ENCODE measurements around the gene MYH6. TPM values are rescaled to one million over a fixed set of nuclear protein-coding genes. Genes with fewer than 3 reads are reported as not detected.
A peak's percentile ranks its signal among the peaks of the same experiment; 100 is the strongest.

The MYH6 gene
- total RNA-seq, 1 experiment from 2014 or later: 0.09 TPM

GRCh38 chr14:23365036-23365731 lies 42.9 kb downstream of the MYH6 start, which contains the start of gene EFS (continued):
- TF ChIP-seq ZNF263 (CRISPR knock-in tag; IDR thresholded peaks at IDR 0.05; ENCODE audit: low read depth): no peak
- TF ChIP-seq HMGXB4 (CRISPR knock-in tag; IDR thresholded peaks at IDR 0.05): no peak
- TF ChIP-seq, protein P1, sequence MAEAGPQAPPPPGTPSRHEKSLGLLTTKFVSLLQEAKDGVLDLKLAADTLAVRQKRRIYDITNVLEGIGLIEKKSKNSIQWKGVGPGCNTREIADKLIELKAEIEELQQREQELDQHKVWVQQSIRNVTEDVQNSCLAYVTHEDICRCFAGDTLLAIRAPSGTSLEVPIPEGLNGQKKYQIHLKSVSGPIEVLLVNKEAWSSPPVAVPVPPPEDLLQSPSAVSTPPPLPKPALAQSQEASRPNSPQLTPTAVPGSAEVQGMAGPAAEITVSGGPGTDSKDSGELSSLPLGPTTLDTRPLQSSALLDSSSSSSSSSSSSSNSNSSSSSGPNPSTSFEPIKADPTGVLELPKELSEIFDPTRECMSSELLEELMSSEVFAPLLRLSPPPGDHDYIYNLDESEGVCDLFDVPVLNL (CRISPR knock-in tag; IDR thresholded peaks at IDR 0.05; ENCODE audit: borderline replicate concordance, low read depth): 0 out of 2 replicates have a peak, but pooled peaks have one; percentile 40
- TF ChIP-seq, protein P2, sequence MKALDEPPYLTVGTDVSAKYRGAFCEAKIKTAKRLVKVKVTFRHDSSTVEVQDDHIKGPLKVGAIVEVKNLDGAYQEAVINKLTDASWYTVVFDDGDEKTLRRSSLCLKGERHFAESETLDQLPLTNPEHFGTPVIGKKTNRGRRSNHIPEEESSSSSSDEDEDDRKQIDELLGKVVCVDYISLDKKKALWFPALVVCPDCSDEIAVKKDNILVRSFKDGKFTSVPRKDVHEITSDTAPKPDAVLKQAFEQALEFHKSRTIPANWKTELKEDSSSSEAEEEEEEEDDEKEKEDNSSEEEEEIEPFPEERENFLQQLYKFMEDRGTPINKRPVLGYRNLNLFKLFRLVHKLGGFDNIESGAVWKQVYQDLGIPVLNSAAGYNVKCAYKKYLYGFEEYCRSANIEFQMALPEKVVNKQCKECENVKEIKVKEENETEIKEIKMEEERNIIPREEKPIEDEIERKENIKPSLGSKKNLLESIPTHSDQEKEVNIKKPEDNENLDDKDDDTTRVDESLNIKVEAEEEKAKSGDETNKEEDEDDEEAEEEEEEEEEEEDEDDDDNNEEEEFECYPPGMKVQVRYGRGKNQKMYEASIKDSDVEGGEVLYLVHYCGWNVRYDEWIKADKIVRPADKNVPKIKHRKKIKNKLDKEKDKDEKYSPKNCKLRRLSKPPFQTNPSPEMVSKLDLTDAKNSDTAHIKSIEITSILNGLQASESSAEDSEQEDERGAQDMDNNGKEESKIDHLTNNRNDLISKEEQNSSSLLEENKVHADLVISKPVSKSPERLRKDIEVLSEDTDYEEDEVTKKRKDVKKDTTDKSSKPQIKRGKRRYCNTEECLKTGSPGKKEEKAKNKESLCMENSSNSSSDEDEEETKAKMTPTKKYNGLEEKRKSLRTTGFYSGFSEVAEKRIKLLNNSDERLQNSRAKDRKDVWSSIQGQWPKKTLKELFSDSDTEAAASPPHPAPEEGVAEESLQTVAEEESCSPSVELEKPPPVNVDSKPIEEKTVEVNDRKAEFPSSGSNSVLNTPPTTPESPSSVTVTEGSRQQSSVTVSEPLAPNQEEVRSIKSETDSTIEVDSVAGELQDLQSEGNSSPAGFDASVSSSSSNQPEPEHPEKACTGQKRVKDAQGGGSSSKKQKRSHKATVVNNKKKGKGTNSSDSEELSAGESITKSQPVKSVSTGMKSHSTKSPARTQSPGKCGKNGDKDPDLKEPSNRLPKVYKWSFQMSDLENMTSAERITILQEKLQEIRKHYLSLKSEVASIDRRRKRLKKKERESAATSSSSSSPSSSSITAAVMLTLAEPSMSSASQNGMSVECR (CRISPR knock-in tag; IDR thresholded peaks at IDR 0.05; ENCODE audit: borderline replicate concordance): 0 out of 2 replicates have a peak, but pooled peaks have one; percentile 15
- no peak for TF ChIP-seq ZNF671 (CRISPR knock-in tag; IDR thresholded peaks at IDR 0.05)
- TF ChIP-seq ZBTB21 (CRISPR knock-in tag; IDR thresholded peaks at IDR 0.05; ENCODE audit: borderline replicate concordance): no peak
- peak; percentile 29; the same call in 1 of the 2 replicates for TF ChIP-seq SP1 (CRISPR knock-in tag; conservative IDR thresholded peaks at IDR 0.05)
- TF ChIP-seq TCF7 (CRISPR knock-in tag; IDR thresholded peaks at IDR 0.05; ENCODE audit: low read depth): peak; percentile 32; the same call in 1 of the 2 replicates
- no peak for TF ChIP-seq GRHL2 (CRISPR knock-in tag; IDR thresholded peaks at IDR 0.05; ENCODE audit: insufficient replicate concordance, severe bottlenecking)
- TF ChIP-seq NR3C1 (CRISPR knock-in tag; conservative IDR thresholded peaks at IDR 0.05; ENCODE audit: low read depth): no peak
- TF ChIP-seq, protein P3, sequence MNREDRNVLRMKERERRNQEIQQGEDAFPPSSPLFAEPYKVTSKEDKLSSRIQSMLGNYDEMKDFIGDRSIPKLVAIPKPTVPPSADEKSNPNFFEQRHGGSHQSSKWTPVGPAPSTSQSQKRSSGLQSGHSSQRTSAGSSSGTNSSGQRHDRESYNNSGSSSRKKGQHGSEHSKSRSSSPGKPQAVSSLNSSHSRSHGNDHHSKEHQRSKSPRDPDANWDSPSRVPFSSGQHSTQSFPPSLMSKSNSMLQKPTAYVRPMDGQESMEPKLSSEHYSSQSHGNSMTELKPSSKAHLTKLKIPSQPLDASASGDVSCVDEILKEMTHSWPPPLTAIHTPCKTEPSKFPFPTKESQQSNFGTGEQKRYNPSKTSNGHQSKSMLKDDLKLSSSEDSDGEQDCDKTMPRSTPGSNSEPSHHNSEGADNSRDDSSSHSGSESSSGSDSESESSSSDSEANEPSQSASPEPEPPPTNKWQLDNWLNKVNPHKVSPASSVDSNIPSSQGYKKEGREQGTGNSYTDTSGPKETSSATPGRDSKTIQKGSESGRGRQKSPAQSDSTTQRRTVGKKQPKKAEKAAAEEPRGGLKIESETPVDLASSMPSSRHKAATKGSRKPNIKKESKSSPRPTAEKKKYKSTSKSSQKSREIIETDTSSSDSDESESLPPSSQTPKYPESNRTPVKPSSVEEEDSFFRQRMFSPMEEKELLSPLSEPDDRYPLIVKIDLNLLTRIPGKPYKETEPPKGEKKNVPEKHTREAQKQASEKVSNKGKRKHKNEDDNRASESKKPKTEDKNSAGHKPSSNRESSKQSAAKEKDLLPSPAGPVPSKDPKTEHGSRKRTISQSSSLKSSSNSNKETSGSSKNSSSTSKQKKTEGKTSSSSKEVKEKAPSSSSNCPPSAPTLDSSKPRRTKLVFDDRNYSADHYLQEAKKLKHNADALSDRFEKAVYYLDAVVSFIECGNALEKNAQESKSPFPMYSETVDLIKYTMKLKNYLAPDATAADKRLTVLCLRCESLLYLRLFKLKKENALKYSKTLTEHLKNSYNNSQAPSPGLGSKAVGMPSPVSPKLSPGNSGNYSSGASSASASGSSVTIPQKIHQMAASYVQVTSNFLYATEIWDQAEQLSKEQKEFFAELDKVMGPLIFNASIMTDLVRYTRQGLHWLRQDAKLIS (CRISPR knock-in tag; IDR thresholded peaks at IDR 0.05; ENCODE audit: borderline replicate concordance): no peak
- no peak for TF ChIP-seq ZNF416 (CRISPR knock-in tag; IDR thresholded peaks at IDR 0.05)
- no peak for TF ChIP-seq CREM (CRISPR knock-in tag; IDR thresholded peaks at IDR 0.05)
- no peak for TF ChIP-seq FOXK1 (CRISPR knock-in tag; IDR thresholded peaks at IDR 0.05)
- TF ChIP-seq, protein P4, sequence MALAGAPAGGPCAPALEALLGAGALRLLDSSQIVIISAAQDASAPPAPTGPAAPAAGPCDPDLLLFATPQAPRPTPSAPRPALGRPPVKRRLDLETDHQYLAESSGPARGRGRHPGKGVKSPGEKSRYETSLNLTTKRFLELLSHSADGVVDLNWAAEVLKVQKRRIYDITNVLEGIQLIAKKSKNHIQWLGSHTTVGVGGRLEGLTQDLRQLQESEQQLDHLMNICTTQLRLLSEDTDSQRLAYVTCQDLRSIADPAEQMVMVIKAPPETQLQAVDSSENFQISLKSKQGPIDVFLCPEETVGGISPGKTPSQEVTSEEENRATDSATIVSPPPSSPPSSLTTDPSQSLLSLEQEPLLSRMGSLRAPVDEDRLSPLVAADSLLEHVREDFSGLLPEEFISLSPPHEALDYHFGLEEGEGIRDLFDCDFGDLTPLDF (CRISPR knock-in tag; IDR thresholded peaks at IDR 0.05): 0 out of 2 replicates have a peak, but pooled peaks have one; percentile 26
- TF ChIP-seq, protein P5, sequence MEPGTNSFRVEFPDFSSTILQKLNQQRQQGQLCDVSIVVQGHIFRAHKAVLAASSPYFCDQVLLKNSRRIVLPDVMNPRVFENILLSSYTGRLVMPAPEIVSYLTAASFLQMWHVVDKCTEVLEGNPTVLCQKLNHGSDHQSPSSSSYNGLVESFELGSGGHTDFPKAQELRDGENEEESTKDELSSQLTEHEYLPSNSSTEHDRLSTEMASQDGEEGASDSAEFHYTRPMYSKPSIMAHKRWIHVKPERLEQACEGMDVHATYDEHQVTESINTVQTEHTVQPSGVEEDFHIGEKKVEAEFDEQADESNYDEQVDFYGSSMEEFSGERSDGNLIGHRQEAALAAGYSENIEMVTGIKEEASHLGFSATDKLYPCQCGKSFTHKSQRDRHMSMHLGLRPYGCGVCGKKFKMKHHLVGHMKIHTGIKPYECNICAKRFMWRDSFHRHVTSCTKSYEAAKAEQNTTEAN (CRISPR knock-in tag; IDR thresholded peaks at IDR 0.05): peak; percentile 61; the same call in 1 of the 2 replicates
- TF ChIP-seq TP53 (CRISPR knock-in tag; IDR thresholded peaks at IDR 0.05): no peak
- TF ChIP-seq GTF2I (CRISPR knock-in tag; conservative IDR thresholded peaks at IDR 0.05): no peak
- TF ChIP-seq OVOL2 (CRISPR knock-in tag; IDR thresholded peaks at IDR 0.05; ENCODE audit: borderline replicate concordance): no peak
- TF ChIP-seq ZNF232 (CRISPR knock-in tag; IDR thresholded peaks at IDR 0.05): no peak
- TF ChIP-seq, protein P6, sequence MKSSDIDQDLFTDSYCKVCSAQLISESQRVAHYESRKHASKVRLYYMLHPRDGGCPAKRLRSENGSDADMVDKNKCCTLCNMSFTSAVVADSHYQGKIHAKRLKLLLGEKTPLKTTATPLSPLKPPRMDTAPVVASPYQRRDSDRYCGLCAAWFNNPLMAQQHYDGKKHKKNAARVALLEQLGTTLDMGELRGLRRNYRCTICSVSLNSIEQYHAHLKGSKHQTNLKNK (CRISPR knock-in tag; IDR thresholded peaks at IDR 0.05): no peak
- 0 out of 2 replicates have a peak, but pooled peaks have one; percentile 28 for TF ChIP-seq ZNF512 (CRISPR knock-in tag; IDR thresholded peaks at IDR 0.05; ENCODE audit: borderline replicate concordance)
